Measurements from ENCODE around the gene ACADSB.
A peak's percentile ranks its signal among the peaks of the same experiment; 100 is the strongest.

ACADSB gene

DNA sequence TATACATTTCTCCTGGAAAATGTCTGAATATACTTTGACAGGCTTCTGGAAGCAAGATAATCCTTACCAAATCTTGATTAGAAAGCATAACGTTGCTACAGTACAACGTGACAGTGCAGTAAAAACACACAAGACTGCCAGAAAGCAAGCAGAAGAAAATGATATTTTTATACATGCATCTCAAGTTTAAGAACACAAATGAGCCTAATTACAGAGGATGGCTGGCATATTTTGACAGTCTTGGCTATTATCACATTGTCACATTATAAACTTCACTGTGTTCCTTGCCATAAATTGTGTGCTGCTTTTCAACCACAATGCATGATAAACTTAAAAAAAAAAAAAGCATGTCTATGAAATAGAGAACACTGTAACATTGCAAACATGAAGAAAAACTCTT, 4.5 kb upstream of the ACADSB start:
- no peak for DNase-seq (ENCODE audit: low read depth in 2 of 2)

DNA sequence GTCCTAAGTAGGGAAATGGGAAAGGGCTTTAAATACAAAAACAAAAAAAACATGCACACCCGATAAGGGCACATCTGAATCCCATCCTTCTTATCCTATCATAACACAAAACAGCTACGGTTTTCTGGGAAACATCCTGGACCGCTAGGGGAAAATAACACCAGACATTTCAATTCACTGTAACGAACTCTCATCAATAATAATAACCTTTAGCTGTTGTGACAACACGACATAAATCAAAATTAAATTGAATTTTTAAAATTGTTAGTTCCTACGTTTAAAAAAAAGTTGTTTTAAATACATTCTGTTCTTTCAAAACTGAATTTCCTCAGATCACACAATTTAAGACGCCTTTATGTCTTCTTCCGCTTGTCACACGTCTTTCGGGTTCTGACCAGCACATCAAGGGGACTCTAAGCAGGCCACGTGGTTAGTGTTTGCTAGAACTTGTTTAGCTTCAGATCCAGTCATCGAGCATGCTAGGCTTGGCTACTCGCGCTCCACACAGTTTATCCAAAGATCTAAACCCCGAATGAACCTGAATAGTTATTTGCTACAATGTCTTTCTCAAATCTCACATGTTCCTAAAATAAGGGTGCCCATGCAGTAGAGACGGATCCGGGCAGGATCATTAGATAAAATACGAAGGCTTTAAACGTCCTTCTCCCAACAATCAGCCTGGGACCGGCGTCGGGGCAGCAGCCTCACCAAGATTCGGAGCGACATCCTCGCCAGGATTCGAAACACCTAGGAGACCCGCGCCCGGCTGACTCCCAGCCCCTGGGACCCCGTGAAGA, 1.1 kb upstream of the ACADSB start:
- peak in 1 of 2 donors; percentile 36 for DNase-seq (ENCODE audit: low read depth in 2 of 2)

DNA sequence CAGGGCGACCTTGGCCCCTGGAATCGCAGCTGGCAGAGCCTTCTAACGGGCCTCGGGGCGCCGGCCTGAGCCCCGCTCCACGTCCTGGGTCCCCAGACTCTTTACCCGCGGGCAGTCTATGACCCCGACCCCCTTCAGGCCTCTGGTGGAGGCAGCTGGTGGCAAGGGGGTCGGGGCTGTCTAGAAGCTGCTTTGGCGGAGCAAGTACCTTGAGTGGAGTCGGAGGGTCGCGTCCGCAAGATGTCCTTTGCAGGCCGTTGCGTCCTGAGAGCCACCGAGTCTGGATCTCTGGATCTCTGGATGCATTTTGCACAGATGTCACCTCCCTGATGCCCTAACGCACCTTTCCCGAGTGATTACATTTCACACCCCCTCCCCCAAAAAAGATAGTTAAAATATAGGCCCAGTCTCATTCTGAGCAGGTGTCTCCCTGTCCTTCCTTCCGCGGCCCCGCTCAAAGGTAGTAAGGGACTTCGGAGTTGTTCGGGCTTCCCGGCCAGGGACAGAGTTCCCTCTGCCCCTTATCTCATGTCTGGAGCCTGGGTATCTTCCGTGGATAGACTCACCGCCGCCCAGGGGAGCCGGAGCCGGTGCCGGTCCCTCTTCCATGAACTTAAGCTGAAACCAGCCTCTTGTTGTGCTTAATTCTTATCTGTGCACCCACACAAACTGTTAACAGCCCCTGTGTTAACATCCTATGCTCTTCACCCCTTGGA, 457 bp downstream of the ACADSB start:
- DNase-seq (ENCODE audit: low read depth in 2 of 2): no peak

DNA sequence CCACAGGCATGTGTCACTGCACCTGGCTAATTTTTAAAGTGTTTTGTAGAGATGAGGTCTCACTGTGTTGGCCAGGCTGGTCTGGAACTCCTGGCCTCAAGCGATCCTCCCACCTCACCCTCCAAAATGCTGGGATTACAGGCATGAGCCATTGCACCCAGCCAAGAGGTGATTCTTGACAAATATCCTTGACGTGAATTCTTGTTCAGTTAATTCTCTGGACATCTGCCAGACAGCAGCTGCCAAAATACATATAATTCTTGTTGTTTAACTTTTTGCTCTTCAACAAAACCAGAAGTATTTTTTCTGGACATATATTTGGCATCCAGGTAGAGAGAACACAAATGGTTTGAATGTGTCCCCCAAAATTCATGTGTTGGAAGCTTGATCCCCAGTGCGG, 3.2 kb downstream of the ACADSB start:
- DNase-seq (ENCODE audit: low read depth in 2 of 2): no peak

DNA sequence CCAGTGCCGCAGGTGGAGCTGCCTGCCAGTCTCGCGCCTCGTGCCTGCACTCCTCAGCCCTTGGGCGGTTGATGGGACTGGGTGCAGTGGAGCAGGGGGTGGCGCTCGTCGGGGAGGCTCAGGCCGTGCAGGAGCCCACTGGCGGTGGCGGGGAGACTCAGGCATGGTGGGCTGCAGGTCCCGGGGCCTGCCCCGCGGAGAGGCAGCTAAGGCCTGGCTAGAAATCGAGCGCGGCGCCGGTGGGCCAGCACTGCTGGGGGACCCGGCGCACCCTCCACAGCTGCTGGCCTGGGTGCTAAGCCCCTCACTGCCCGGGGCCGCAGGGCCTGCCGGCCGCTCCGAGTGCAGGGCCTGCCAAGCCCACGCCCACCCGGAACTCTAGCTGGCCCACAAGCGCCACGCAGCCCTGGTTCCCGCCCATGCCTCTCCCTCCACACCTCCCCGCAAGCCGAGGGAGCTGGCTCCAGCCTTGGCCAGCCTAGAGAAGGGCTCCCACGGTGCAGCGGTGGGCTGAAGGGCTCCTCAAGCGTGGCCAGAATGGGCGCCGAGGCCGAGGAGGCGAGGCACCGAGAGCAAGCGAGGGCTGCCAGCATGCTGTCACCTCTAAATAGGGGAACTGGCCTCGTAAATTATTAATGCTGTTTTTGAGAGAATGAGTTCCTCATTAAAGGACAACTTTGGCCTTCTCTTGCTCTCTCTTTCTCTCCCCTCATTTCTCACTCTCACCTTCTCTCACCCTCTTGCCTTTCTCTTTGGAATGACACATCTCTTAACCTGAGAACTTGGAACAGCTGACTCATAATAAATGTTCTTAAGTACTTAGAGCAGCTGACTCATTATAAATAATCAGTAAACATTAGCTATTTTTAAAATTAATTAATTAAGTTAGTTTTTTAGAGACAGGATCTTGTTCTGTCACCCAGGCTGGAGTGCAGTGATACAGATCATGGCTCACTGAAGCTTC, 4.9 kb downstream of the ACADSB start:
- no peak for DNase-seq (ENCODE audit: low read depth in 2 of 2)

DNA sequence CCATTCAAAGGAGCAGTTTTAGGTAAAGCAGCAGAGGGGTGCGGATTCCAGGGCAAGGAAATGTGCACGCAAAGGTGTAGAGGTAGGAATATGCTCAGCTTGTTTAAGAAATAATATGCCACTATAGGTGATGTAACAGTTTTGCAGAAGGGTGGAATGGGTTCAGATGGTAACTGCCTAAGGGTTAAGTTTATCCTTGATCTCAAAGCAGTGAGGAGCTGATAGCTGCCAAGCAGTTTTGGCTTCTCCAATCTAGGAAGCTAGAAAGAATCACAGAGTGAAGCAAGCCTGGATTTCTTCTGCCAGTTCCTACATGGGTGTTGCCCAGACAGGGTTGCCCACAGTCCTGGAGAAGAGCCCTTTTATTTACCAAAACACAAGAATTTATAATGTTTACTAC, 6.0 kb downstream of the ACADSB start:
- no peak for DNase-seq (ENCODE audit: low read depth in 2 of 2)

DNA sequence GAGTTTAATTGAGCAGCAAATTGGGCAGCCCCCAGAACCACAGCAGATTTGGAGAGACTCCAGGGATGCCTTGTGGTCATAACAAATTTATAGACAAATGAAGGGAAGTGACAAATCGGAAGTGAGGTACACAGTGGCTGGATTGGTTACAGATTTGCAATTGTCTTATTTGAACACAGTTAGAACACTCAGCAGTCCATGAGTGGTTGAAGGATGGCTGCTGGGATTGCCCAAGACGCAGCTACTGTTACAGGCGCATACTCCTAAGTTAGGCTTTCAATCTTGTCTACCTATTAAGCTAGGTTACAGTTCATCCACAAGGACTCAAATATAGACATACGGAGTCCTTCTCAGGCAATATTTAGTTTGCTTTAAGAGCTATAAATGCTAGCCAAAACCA, 7.4 kb downstream of the ACADSB start:
- DNase-seq (ENCODE audit: low read depth in 2 of 2): no peak

DNA sequence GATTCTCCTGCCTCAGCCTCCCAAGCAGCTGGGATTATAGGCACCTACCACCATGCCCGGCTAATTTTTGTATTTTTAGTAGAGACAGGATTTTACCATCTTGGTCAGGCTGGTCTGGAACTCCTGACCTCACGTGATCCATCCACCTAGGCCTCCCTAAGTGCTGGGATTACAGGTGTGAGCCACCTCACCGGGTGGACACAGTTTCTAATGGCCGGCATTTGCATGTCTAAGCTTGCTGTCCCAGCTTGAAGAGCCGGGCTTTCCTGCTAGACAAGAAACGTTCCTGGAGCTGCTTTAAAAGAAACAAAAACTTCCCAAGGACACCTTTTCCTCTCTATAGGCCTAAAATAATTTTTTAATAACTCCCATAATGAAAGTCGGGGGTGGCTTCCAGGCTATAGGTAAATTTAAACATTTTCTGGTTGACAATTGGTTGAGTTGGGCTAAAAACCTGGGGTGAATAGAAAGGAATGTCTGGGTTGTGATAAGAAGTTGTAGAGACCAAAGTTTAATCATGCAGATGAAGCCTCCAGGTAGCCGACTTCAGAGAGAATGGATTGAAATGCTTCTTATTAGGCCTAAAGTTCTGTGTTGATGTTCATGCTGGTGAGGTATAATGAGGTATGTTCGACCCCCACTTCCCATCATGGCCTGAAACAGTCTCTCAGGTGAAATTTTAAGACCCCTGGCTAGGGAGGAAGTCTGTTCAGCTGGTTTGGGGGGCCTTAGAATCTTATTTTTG, 8.8 kb downstream of the ACADSB start:
- DNase-seq (ENCODE audit: low read depth in 2 of 2): no peak

DNA sequence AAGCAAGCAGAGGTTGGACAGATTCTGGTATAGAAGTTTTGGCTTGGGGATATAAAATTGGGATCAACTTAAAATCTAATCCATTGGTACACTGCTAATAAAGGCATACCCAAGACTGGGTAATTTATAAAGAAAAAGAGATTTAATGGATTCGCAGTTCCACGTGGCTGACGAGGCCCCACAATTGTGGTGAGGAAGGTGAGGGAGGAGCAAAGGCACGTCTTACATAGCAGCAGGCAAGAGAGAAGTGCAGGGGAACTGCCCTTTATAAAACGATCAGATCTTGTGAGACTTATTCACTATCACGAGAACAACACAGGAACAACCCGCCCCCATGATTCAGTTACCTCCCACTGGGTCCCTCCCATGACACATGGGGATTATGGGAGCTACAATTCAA, 9.7 kb downstream of the ACADSB start:
- DNase-seq (ENCODE audit: low read depth in 2 of 2): no peak

DNA sequence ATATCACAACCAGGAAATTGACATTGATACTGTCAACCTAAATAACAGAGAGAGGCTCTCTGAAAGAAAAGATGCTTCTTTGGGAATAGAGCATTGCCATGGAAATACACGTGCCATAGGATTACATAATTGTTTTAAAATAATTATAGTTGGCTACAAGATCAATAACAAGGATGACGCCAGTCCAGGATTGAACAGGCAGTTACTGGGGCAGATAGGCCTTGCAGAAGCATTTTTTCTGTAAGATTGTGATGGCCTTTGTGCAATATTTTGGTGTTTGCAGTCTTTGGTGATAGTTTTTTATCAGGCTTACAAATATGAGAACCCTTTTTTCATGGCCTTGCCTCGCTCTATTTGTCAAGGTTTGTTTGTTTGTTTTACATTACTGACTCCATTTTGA, 10.5 kb downstream of the ACADSB start:
- no peak for DNase-seq (ENCODE audit: low read depth in 2 of 2)

DNA sequence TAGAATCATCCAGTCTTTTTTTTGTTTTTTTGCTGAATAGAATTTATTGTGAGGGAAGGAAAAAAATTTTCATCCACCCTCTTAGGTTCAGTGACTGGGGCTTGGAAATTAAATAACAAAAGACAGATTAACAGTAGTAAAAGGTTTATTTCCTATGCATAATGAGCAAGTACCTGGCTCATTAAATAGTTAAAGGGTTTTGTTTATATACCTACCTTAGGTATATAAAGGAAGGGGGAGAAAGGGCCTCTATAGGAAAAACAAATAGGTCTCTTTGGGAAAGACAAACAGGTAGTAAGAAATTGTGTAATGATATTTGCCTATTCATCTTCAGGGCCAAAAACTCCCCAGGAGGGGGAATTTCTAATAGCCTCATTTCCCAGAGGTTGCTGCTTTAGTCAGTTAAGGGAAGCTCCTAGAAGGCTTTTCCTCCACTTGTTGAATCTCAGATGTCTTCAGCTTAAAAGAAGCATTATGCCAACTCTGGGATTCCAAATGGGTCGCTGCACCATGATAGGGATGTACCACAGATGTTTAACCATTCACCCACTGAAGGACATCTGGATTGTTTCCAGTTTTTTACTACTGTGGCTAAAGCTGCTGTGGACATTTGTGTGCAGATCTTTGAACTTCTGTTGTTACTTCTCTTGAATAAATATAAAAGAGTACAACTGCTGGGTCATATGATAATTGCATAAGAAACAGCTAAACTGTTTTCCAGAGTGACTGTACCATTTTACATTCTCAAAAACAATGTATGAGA, 11.3 kb downstream of the ACADSB start:
- no peak for DNase-seq (ENCODE audit: low read depth in 2 of 2)

DNA sequence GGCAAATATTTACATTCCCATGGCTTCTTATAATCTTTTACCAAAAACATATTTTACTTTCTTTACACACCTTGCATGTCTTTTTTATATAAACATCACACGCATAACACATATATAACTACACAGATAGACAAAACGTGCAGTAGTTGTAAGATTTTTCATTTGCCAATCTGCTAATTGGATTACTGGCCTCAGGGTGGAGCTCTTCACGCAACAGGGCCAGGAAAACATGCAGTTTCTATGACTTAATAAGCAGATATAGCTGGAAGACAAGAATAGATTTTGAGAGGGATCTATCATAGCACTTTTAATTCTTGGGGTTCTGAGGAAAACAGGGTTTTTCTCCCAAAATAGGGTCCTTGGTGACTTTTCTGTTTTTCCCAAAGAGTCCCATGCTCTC, 12.7 kb downstream of the ACADSB start:
- no peak for DNase-seq (ENCODE audit: low read depth in 2 of 2)

DNA sequence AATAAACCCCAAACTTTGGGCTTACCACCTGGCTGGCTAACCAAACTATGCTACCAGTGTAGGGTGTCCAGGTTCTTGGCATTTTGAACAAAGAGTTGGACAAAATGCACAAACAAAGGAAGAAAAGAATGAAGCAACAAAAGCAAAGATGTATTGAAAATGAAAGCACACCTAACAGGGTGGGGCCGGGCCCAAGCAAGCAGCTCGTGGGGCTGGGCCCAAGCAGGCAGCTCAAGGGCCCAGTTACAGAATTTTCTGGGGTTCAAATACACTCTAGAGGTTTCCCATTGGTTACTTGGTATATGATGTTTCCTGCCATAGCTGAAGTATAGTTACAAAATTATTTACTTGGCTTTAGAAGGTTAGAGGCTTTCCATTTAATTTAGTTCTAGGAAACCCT, 15.7 kb downstream of the ACADSB start:
- no peak for DNase-seq (ENCODE audit: low read depth in 2 of 2)

DNA sequence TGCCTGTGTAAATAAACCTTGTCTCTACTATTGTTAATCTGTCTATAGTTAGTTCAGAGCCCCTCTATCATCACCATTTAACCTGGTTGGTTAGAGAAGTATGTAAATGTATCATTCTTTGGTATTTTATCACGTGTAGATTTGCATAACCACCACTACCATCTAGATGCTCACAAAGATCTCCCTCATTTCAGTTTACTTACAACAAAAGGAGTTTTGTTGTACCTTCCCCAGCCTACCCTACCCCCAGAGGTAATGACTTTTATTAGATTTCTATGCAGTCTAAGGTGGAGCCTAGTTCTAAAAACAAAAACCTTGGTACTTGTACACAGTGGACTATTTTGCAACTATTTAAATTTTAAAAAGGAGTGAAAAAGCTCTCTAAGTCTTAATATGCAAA, 17.5 kb downstream of the ACADSB start:
- no peak for DNase-seq (ENCODE audit: low read depth in 2 of 2)

DNA sequence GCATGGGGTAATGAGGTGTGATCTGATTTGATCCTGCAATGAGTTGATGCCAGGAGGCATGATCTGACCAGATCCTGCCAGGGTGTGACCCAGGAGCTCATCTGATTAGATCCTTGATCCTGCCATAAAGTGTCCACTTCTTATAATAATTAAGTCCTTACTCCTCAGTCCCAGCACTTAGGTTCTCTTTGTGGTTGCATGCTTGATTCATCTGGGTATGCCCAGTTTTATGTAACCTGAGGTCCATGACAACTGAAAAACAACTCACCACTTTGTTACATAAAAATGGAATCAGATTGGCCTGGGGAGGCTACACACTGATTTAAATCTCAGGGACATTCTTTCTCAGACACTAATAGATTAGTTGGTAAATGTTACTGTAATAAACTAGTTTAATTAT, 19.1 kb downstream of the ACADSB start:
- DNase-seq (ENCODE audit: low read depth in 2 of 2): no peak

DNA sequence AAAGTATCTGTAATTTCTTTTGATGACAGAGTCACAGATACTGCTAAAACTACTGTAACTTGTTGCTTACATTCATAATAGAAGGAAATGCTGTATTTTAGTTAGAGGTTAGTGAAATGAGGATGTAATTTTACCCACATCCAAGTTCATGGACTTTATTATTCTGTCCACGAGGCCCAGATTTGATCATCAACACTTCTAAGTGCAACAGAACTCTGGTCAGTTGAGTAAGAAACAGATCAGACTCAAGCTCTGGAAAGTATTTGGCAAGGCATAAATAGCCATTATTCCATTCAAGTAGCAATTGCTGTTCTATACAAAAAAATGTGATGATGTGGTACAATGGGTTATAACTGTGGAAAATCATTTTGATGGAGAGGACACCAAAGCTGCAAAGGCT, 22.3 kb downstream of the ACADSB start:
- no peak for DNase-seq (ENCODE audit: low read depth in 2 of 2)

DNA sequence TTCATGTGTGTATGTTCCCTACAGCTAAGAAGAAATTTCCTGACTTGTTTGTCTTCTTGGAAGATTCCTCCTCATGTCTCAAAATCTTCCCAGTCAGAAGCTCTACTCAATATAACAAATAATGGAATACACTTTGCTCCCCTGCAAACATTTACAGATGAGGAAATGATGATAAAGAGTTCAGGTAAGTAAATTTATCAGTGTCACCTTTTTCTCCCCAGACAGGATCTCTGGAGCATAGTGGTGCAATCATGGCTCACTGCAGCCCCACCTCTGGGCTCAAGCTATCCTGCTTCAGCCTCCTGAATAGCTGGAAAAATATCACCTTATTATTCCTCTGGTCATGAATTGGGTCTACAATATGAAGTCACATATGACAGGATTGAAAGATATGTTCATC, 25.5 kb downstream of the ACADSB start:
- no peak for DNase-seq (ENCODE audit: low read depth in 2 of 2)

DNA sequence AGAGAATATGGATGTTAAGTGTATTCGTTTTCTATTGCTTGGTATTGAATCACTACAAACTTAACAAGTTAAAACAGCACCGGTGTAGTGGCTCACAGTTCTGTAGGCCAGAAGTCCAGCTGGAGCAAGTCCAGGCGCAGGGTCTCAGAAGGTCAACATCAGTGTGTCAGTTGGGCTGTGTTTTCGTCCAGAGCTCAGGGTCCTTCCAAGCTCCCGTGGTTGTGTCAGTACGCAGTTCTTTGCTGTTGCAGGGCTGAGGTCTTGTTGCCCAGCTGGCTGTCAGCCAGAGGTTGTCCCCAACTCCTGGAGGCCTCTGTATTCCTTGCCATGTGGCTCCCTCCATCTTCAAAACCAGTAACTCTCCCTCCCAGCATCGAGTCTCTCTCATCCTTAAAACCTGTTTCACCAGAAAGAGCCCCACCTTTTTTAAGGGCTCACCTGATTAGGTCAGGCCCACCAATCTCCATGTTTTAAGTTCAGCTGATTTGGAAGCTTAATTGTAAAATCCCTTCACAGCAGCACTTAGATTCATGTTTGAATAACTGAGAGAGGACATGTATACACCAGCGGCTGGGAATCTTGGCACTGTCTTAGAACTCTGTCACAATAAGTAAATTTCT, 26.8 kb downstream of the ACADSB start:
- DNase-seq (ENCODE audit: low read depth in 2 of 2): no peak

DNA sequence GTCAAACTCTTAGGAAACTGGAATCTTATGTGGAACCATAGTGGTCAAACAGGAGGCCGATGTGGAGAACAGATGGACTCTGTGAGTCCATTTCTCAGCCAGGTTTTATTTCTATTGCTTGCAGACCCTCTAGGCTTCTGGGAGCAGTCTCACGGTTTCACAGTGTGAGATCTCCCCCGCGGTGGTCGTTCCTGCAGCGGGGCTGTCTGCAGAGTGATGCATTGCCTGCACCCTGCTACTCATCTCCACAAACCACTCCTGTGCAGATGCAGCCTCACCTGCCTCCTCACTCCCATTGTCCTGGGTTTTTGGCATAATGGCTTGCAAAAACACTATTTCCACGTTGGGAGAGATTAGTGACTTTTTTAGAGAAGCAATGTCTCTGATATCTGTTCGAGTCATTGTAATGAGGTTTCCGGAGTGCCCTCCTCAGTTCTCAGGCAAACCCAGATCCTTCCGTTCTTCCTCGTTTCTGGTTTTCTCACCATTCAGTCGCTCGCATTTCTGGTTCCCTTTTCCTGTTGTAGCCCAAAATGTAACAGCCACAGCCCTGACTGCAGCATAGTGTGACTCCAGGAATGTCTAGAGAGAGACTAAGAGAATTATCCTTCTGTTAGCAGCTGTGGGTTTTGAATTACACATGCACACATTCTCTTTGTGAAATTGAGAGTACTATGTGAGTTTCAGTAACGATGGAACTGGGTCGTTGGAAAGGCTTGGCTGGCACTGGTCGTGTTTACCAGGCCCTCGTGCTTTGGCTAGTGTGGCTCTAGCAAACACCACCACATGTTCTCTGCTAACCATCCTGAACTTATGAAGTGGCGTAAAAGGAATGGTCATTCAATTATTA, 30.2 kb downstream of the ACADSB start:
- no peak for DNase-seq (ENCODE audit: low read depth in 2 of 2)

DNA sequence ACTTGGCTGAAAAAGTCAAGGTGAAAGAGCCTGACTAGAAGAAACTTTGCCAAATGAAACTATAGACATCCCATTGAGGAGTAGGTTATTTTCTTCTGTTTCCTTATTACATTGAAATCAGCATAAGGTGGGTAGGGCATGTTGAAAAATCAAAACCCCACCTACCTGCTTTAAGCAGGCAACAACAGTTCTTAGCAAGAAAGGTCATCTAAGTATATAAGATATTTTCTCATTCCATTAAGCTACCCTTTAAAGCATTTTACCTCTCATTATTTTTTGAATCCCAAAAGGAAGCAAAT, 30.8 kb downstream of the ACADSB start:
- DNase-seq (ENCODE audit: low read depth in 2 of 2): no peak
